CD8-positive, alpha-beta memory T cell (primary cell): Measurements from ENCODE around the gene RAB30. TPM values are rescaled to one million over a fixed set of nuclear protein-coding genes. Genes with fewer than 3 reads are reported as not detected.
"Not testable (repeated sequence)": the region's sequence is repeated elsewhere in the genome, so short reads cannot be mapped to it uniquely, and the experiment has no call there.

Experiments used
- CTCF ChIA-PET: fragments of 350-600 bp; sonication (Branson Sonifier 250); formaldehyde crosslinking; loops from one replicate; lab custom pipeline; 2021; ENCODE audit warnings: antibody characterized with exemption; lab: Charles Lee
- POLR2A ChIA-PET: fragments of 350-600 bp; sonication (Branson Sonifier 250); formaldehyde crosslinking; loops from one replicate; lab custom pipeline; 2021; ENCODE audit warnings: antibody characterized with exemption; lab: Charles Lee
- DNase-seq, 5 donors: peaks; one replicate each; pipeline versions ENCODE4 v3.0.0 to v3.0.0-alpha.2; 2020 to 2022; ENCODE audit warnings: mixed read lengths in 1 of 5
- H3K27ac ChIP-seq: one replicate; pipeline ENCODE4 v1.7.0; 2013; ENCODE audit warnings: low read depth, mild to moderate bottlenecking, low read length, moderate library complexity
- H3K27me3 ChIP-seq: 2 replicates; pipeline ENCODE4 v1.7.0; 2013; ENCODE audit warnings: low read length, mild to moderate bottlenecking; ENCODE audit not compliant: insufficient read depth, poor library complexity, severe bottlenecking
- H3K36me3 ChIP-seq: 2 replicates; pipeline ENCODE4 v1.7.0; 2013; ENCODE audit warnings: mild to moderate bottlenecking, low read length, moderate library complexity; ENCODE audit not compliant: insufficient read depth
- H3K4me1 ChIP-seq: 2 replicates; pipeline ENCODE4 v1.7.0; 2013; ENCODE audit warnings: mild to moderate bottlenecking, low read length, moderate library complexity; ENCODE audit not compliant: insufficient read depth
- H3K4me3 ChIP-seq: 2 replicates; pipeline ENCODE4 v1.7.0; 2013; ENCODE audit warnings: mild to moderate bottlenecking, low read length
- H3K9me3 ChIP-seq: 2 replicates; pipeline ENCODE4 v1.7.0; 2013; ENCODE audit warnings: mild to moderate bottlenecking, low read length
- H3K27ac Mint-ChIP-seq, 8 donors: one replicate each; pipeline ENCODE4 v1.8.0; 2020 to 2021; ENCODE audit warnings: mixed read lengths in 8 of 8, mild to moderate bottlenecking in 6 of 8, inconsistent platforms in 3 of 8, moderate library complexity in 3 of 8
- H3K27me3 Mint-ChIP-seq, 2 donors: one replicate each; pipeline ENCODE4 v1.8.0; 2020 to 2021; ENCODE audit warnings: mixed read lengths in 2 of 2, mild to moderate bottlenecking in 1 of 2, moderate library complexity in 1 of 2
- H3K36me3 Mint-ChIP-seq, 3 donors: one replicate each; pipeline ENCODE4 v1.8.0; 2020 to 2021; ENCODE audit warnings: mixed read lengths in 3 of 3, inconsistent platforms in 1 of 3, mild to moderate bottlenecking in 1 of 3
- H3K4me1 Mint-ChIP-seq, 3 donors: one replicate each; pipeline ENCODE4 v1.8.0; 2020 to 2021; ENCODE audit warnings: mixed read lengths in 3 of 3, inconsistent platforms in 1 of 3, mild to moderate bottlenecking in 1 of 3
- H3K4me3 Mint-ChIP-seq, 7 donors: one replicate each; pipeline ENCODE4 v1.8.0; 2020 to 2021; ENCODE audit warnings: mixed read lengths in 7 of 7, mild to moderate bottlenecking in 6 of 7, moderate library complexity in 4 of 7, inconsistent platforms in 2 of 7
- H3K9me3 Mint-ChIP-seq, 5 donors: one replicate each; pipeline ENCODE4 v1.8.0; 2020 to 2022; ENCODE audit warnings: mixed read lengths in 5 of 5, mild to moderate bottlenecking in 3 of 5, moderate library complexity in 2 of 5, inconsistent platforms in 1 of 5
- polyA plus RNA-seq: library from polyadenylated mRNA; unstranded; fragments of 300-500 nt; fragmentation: Illumina TruSeq; gene quantifications from one replicate; pipeline ENCODE4 v1.2.3, GENCODE V29; 2021
- total RNA-seq, 2 experiments: library from RNA; stranded (reverse); gene quantifications; one replicate each; pipeline ENCODE4 v1.2.3, GENCODE V29; 2021

Gene RAB30
- total and polyA plus RNA-seq, 3 experiments from 2014 or later = 5.1 to 17.1 (median 15.7) TPM

DNA sequence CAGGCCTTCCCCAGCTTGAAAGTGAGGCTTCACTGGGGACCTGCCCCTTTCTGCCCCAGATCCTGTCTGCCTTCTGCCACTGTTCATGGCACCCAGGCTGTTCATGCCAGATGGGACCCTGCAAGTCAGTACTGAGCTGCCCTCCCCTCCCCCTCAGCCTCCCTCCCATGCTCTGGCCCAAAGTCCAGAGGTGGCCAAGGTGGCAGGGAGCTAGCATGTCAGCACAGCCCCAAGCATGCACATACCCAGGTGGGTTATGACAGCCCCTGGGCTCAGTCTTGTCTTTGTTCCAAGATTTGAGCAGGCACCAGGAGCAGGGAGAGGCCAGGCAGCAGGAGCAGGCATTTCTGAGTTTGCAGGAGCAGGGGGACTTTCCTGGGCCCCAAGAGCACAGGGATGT lies 126.0 kb downstream of the RAB30 start:
- H3K4me3 ChIP-seq = no peak overlapping the region
- no peak overlapping the region for H3K4me3 Mint-ChIP-seq
- peaks cover 0 to 7% (median 1%) of the 10 kb centered on the region in 5 donors for H3K9me3 Mint-ChIP-seq
- ChIA-PET POLR2A (interaction anchor here (0.6 to 2.0 kb wide), 3 partner anchors 15 to 215 kb away, joined by 3 to 5 read pairs (median 4); no protein-coding TSS in a partner anchor), CTCF (interaction anchor here (1.2 to 1.6 kb wide), 2 partner anchors 16 to 44 kb away, joined by 3 to 7 read pairs; no protein-coding TSS in a partner anchor)
- no peak for DNase-seq
- H3K27ac Mint-ChIP-seq = no peak overlapping the region
- no peaks in the 10 kb centered on the region for H3K4me1 ChIP-seq
- peaks cover 0 to 26% (median 1%) of the 10 kb centered on the region in 3 donors for H3K36me3 Mint-ChIP-seq
- peaks cover 2 to 12% (median 5%) of the 10 kb centered on the region in 3 donors for H3K4me1 Mint-ChIP-seq
- no peaks in the 10 kb centered on the region for H3K27me3 ChIP-seq
- no peaks in the 10 kb centered on the region for H3K36me3 ChIP-seq
- no peaks in the 10 kb centered on the region for H3K27me3 Mint-ChIP-seq
- no peaks in the 10 kb centered on the region for H3K9me3 ChIP-seq
- H3K27ac ChIP-seq = no peak overlapping the region

DNA sequence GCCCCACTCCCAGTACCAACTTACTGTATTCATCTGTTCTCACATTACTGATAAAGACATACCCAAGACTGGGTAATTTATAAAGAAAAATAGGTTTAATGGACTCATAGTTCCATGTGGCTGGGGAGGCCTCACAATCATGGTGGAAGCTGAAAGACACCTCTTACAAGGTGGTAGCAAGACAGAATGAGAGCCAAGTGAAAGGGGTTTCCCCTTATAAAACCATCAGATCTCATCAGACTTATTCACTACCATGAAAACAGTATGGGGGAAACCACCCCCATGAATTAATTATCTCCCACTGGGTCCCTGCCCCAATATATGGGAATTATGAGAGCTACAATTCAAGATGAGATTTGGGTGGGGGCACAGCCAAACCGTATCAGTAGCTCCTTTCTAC lies 126.7 kb downstream of the RAB30 start:
- H3K4me1 ChIP-seq, POLR2A ChIA-PET, DNase-seq, H3K27ac ChIP-seq, H3K9me3 ChIP-seq, H3K27ac Mint-ChIP-seq, H3K9me3 Mint-ChIP-seq, H3K36me3 ChIP-seq, H3K27me3 Mint-ChIP-seq, H3K4me3 Mint-ChIP-seq, H3K4me3 ChIP-seq, H3K27me3 ChIP-seq: not testable (repeated sequence)
- CTCF ChIA-PET = interaction anchor here (1.1 to 1.6 kb wide), 3 partner anchors 15 to 45 kb away, joined by 3 to 7 read pairs (median 3); no protein-coding TSS in a partner anchor
- H3K4me1 Mint-ChIP-seq = peaks cover 2 to 15% (median 5%) of the 10 kb centered on the region in 3 donors
- H3K36me3 Mint-ChIP-seq = peaks cover 0 to 28% (median 1%) of the 10 kb centered on the region in 3 donors

DNA sequence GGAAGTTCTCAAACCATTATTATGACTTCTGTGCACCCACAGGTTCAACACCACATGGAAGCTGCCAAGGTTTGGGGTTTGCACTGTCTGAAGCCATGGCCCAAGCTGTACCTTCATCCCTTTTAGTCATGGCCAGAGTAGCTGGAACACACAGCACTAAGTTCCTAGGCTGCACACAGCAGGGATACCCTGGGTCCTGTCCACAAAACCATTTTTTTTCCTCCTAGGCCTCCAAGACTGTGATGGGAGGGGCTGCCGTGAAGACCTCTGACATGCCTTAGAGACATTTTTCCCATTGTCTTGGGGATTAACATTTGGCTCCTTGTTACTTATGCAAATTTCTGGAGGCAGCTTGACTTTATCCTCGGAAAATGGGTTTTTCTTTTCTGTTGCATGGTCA lies 127.5 kb downstream of the RAB30 start:
- no peaks in the 10 kb centered on the region for H3K27me3 ChIP-seq
- peaks cover 2 to 15% (median 5%) of the 10 kb centered on the region in 3 donors for H3K4me1 Mint-ChIP-seq
- H3K4me1 ChIP-seq = no peaks in the 10 kb centered on the region
- ChIA-PET CTCF (interaction anchor here (1.1 kb wide), 1 partner anchor 16 kb away, joined by 3 read pairs; no protein-coding TSS in a partner anchor), POLR2A (no interaction called here)
- no peak overlapping the region for H3K4me3 ChIP-seq
- DNase-seq = no peak
- no peak overlapping the region for H3K4me3 Mint-ChIP-seq
- H3K27ac ChIP-seq = no peak overlapping the region
- H3K27ac Mint-ChIP-seq = peak overlapping the region in 1 of 8 donors; percentile 6
- H3K9me3 ChIP-seq = no peaks in the 10 kb centered on the region
- H3K36me3 ChIP-seq = no peaks in the 10 kb centered on the region
- H3K36me3 Mint-ChIP-seq = peaks cover 0 to 28% (median 1%) of the 10 kb centered on the region in 3 donors
- H3K27me3 Mint-ChIP-seq = no peaks in the 10 kb centered on the region
- peaks cover 0 to 3% (median 0%) of the 10 kb centered on the region in 5 donors for H3K9me3 Mint-ChIP-seq

DNA sequence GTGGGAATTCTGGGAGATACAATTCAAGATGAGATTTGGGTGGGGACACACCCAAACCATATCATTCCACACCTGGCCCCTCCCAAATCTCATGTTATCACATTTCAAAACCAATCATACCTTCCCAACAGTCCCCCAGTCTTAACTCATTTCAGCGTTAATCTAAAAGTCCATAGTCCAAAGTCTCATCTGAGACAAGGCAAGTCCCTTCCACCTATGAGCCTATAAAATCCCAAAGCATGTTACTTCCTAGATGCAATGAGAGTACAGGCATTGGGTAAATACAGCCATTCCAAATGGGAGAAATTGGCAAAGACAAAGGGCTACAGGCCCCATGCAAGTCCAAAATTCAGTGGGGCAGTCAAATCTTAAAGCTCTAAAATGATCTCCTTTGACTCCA lies 128.3 kb downstream of the RAB30 start:
- peaks cover 2 to 15% (median 5%) of the 10 kb centered on the region in 3 donors for H3K4me1 Mint-ChIP-seq
- CTCF ChIA-PET = interaction anchor here (1.0 kb wide), 1 partner anchor 14 kb away, joined by 4 read pairs; no protein-coding TSS in a partner anchor
- H3K4me1 ChIP-seq, H3K27me3 Mint-ChIP-seq, H3K4me3 Mint-ChIP-seq, H3K9me3 ChIP-seq, H3K27me3 ChIP-seq, H3K4me3 ChIP-seq, POLR2A ChIA-PET, H3K9me3 Mint-ChIP-seq, DNase-seq, H3K36me3 ChIP-seq, H3K27ac ChIP-seq: not testable (repeated sequence)
- peak overlapping the region in 1 of 8 donors; percentile 13 for H3K27ac Mint-ChIP-seq
- peaks cover 0 to 33% (median 1%) of the 10 kb centered on the region in 3 donors for H3K36me3 Mint-ChIP-seq

DNA sequence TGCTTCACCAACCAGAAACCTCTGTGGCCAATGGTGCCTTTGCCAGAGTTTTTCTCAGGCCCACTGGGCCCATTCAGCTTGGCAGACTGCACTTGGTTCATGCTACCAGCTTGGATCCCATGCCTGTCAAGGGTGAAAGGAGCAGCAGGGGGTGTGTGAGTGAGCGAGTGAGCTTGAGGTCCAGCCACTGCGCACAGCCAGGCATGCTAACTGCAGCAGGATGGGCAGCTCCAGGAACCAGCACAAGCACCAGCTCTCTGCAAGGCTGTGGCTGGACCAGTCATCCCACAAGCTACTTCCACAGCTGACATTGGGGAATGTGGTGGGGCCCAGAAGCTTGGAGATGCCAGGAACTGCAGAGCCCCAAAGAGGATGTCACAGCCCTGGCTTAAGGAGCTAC lies 129.3 kb downstream of the RAB30 start:
- no peaks in the 10 kb centered on the region for H3K4me1 ChIP-seq
- H3K4me1 Mint-ChIP-seq = peaks cover 2 to 15% (median 5%) of the 10 kb centered on the region in 3 donors
- no peaks in the 10 kb centered on the region for H3K27me3 ChIP-seq
- H3K27ac ChIP-seq = no peak overlapping the region
- no peak for DNase-seq
- H3K36me3 Mint-ChIP-seq = peaks cover 0 to 33% (median 1%) of the 10 kb centered on the region in 3 donors
- H3K4me3 ChIP-seq = no peak overlapping the region
- no peak overlapping the region for H3K4me3 Mint-ChIP-seq
- no peaks in the 10 kb centered on the region for H3K9me3 ChIP-seq
- H3K27ac Mint-ChIP-seq = no peak overlapping the region
- POLR2A ChIA-PET = interaction anchor here (0.6 kb wide), 1 partner anchor 21 kb away, joined by 5 read pairs; no protein-coding TSS in a partner anchor
- H3K27me3 Mint-ChIP-seq = no peaks in the 10 kb centered on the region
- no peaks in the 10 kb centered on the region for H3K36me3 ChIP-seq
- CTCF ChIA-PET = interaction anchor here (0.9 to 1.4 kb wide), 4 partner anchors 11 to 32 kb away, joined by 3 to 5 read pairs (median 4); no protein-coding TSS in a partner anchor
- peaks cover 0 to 3% (median 0%) of the 10 kb centered on the region in 5 donors for H3K9me3 Mint-ChIP-seq

DNA sequence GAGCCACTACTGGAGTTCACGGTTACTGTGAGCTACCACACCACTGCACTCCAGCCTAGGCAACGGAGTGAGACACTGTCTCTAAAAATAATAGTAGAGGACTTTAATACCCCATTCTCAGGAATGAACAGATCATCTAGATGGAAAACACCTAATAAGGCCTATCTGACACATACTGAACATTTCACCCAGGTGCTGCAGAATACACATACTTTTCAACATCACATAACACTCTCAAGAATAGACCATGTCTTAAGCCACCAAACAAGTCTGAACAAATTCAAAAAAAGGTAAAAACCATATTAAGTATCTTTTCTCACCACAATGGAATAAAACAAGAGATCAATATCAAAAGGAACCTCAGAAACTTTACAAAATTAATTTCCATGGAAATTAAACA lies 132.2 kb downstream of the RAB30 start:
- no peak overlapping the region for H3K4me3 ChIP-seq
- Mint-ChIP-seq H3K9me3 (peaks cover 0 to 3% (median 0%) of the 10 kb centered on the region in 5 donors), H3K27ac (no peak overlapping the region), H3K4me1 (peaks cover 2 to 16% (median 5%) of the 10 kb centered on the region in 3 donors), H3K27me3 (no peaks in the 10 kb centered on the region), H3K4me3 (no peak overlapping the region), H3K36me3 (peaks cover 0 to 27% (median 1%) of the 10 kb centered on the region in 3 donors)
- H3K4me1 ChIP-seq = no peaks in the 10 kb centered on the region
- H3K36me3 ChIP-seq = no peaks in the 10 kb centered on the region
- DNase-seq = no peak
- H3K9me3 ChIP-seq = no peaks in the 10 kb centered on the region
- ChIA-PET POLR2A (no interaction called here), CTCF (interaction anchor here (1.4 kb wide), 1 partner anchor 16 kb away, joined by 3 read pairs; no protein-coding TSS in a partner anchor)
- H3K27me3 ChIP-seq = no peaks in the 10 kb centered on the region
- no peak overlapping the region for H3K27ac ChIP-seq

DNA sequence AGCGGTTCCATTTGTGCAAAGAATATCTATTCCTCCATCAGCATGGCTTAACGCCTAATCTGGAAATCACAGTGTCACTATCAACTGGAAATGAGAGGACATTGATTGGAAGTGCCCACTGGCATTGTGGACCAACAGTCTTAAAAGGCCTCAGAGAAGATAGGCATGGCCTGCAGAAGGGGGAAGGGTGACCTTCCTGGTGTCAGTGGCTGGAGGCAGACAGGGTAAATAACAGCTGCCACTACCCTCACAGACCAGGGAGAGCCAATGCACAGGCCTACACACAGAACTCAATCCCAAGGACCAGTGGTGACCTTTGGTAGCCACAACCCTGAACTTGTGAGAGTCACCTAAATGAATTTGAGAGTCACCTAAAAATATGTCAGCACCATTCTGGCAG lies 134.1 kb downstream of the RAB30 start:
- no peaks in the 10 kb centered on the region for H3K36me3 ChIP-seq
- ChIA-PET CTCF (no interaction called here), POLR2A (interaction anchor here (0.6 kb wide), 1 partner anchor 23 kb away, joined by 3 read pairs; no protein-coding TSS in a partner anchor)
- H3K27me3 ChIP-seq = no peaks in the 10 kb centered on the region
- no peak overlapping the region for H3K27ac Mint-ChIP-seq
- H3K4me3 ChIP-seq = no peak overlapping the region
- no peak overlapping the region for H3K4me3 Mint-ChIP-seq
- H3K4me1 Mint-ChIP-seq = peaks cover 5 to 22% (median 14%) of the 10 kb centered on the region in 3 donors
- H3K9me3 ChIP-seq = no peaks in the 10 kb centered on the region
- peaks cover 0 to 3% (median 0%) of the 10 kb centered on the region in 5 donors for H3K9me3 Mint-ChIP-seq
- peaks cover 9% of the 10 kb centered on the region for H3K4me1 ChIP-seq
- H3K27ac ChIP-seq = no peak overlapping the region
- no peaks in the 10 kb centered on the region for H3K27me3 Mint-ChIP-seq
- DNase-seq = no peak
- H3K36me3 Mint-ChIP-seq = peaks cover 0 to 23% (median 0%) of the 10 kb centered on the region in 3 donors

DNA sequence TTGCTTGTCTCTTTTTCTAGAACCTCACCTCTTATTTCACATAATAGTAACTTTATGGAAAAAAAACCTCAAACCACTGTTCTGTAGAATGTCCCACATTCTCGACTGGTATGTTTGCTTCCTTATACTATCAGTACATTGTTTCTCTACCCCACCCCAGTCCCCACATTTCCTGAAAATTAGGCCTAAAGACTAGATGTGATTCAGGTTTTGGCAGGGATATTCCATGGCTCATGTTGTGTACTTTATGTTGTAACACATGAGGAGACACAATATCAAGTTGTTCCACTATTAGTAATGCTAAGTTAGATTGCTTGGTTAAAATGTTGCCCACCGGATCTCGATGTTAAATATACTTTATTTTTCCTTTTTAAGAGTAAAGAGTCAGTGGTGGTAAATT lies 135.4 kb downstream of the RAB30 start:
- H3K27ac Mint-ChIP-seq = no peak overlapping the region
- DNase-seq = no peak
- H3K9me3 Mint-ChIP-seq = peaks cover 0 to 3% (median 0%) of the 10 kb centered on the region in 5 donors
- CTCF ChIA-PET = no interaction called here
- H3K4me1 ChIP-seq = peaks cover 20% of the 10 kb centered on the region
- no peaks in the 10 kb centered on the region for H3K36me3 ChIP-seq
- H3K27me3 ChIP-seq = no peaks in the 10 kb centered on the region
- no peaks in the 10 kb centered on the region for H3K27me3 Mint-ChIP-seq
- POLR2A ChIA-PET = no interaction called here
- H3K4me3 ChIP-seq = no peak overlapping the region
- no peak overlapping the region for H3K27ac ChIP-seq
- H3K4me1 Mint-ChIP-seq = peaks cover 13 to 30% (median 19%) of the 10 kb centered on the region in 3 donors
- peaks cover 0 to 12% (median 0%) of the 10 kb centered on the region in 3 donors for H3K36me3 Mint-ChIP-seq
- no peaks in the 10 kb centered on the region for H3K9me3 ChIP-seq
- H3K4me3 Mint-ChIP-seq = no peak overlapping the region
